ENCODE data around the gene SLC7A10. TPM values are rescaled to one million over a fixed set of nuclear protein-coding genes. Genes with fewer than 3 reads are reported as not detected.

Gene SLC7A10
- polyA plus RNA-seq, 1 of the 3 experiments (the other 2 are of a cell fraction): 0.02 TPM

GRCh38 chr19:33212436-33213172, 13.0 kb downstream of the SLC7A10 start:
- H3K9ac ChIP-seq: no peak overlapping the region
- H3K79me2 ChIP-seq (ENCODE audit: insufficient read depth): no peaks in the 10 kb centered on the region
- WGBS (ENCODE audit: low lambda C conversion rate): 78% methylated on average over 17 of the region's 30 CpGs
- no peak overlapping the region for H3K4me2 ChIP-seq
- H3F3A ChIP-seq (replicated peaks; ENCODE audit: insufficient read depth): no peaks in the 10 kb centered on the region
- ChIA-PET POLR2A (interaction anchor here (0.6 to 1.5 kb wide), 2 partner anchors 11 to 72 kb away, joined by 3 read pairs; no protein-coding TSS in a partner anchor), CTCF (interaction anchor here (1.1 to 2.1 kb wide), 4 partner anchors 17 to 194 kb away, joined by 3 to 7 read pairs (median 4); no protein-coding TSS in a partner anchor)
- TF ChIP-seq YY1 (IDR thresholded peaks at IDR 0.05; ENCODE audit: low read depth): no peak
- TF ChIP-seq TCF12 (IDR thresholded peaks at IDR 0.05): no peak
- no peak for TF ChIP-seq FOXM1 (IDR thresholded peaks at IDR 0.05; ENCODE audit: low read depth)
- no peak overlapping the region for H3K27ac ChIP-seq (ENCODE audit: low read depth in 2 of 2, low read length in 1 of 2)
- H4K20me1 ChIP-seq (ENCODE audit: insufficient read depth): no peaks in the 10 kb centered on the region
- peak; percentile 29 for DNase-seq
- no peaks in the 10 kb centered on the region; a peak in 1 of 4 replicates for H3K4me1 ChIP-seq (ENCODE audit: control insufficient read depth in 1 of 2, insufficient read depth in 2 of 2, low read depth in 1 of 2, low read length in 1 of 2)
- no peaks in the 10 kb centered on the region for H3K36me3 ChIP-seq (replicated peaks in 1 of 2; ENCODE audit: control insufficient read depth in 1 of 2, insufficient read depth in 2 of 2, low read length in 1 of 2)
- H2AFZ ChIP-seq (ENCODE audit: low read depth): no peak overlapping the region
- H3K27me3 ChIP-seq (ENCODE audit: insufficient read depth): no peaks in the 10 kb centered on the region
- no peaks in the 10 kb centered on the region for H3K9me2 ChIP-seq
- no peak overlapping the region for H3K4me3 ChIP-seq (ENCODE audit: low read depth in 2 of 2, low read length in 1 of 2)
- H3K9me3 ChIP-seq: no peaks in the 10 kb centered on the region

DNA sequence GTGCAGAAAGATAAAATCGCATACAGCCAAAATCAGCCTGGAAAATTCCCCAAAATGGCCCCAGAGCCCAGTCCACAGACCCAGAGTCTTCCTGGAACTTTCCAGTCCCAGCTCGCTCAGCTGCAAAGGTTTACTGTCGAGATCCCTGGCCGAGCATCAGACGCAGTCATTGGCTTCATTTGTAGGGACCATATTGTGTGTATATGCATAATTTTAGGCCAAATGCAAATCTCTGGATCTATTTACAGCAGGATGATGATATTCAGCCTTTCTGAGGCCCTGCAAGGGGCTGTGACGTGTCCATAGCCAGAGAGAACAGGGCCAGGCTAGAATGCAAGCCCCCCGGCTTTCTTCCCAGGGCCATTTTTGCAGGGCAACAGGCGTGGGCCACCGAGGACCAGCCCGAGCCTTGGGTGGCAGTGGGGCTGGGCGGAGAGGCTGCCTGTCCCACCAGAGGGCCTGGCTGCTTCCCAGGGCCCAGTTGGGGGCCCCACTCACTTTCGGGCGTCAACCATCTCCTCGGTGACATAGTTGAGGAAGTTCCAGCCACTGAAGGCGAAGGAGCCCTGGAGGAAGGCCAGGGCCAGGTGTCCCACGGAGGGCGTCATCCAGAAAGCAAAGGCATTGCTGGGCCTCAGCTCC, 13.7 kb downstream of the SLC7A10 start:
- TF ChIP-seq GABPA (IDR thresholded peaks at IDR 0.05; ENCODE audit: low read depth): no peak
- TF ChIP-seq CHD2 (IDR thresholded peaks at IDR 0.05; ENCODE audit: low read length, partially characterized antibody): no peak
- no peak for TF ChIP-seq EP300 (IDR thresholded peaks at IDR 0.05; ENCODE audit: borderline replicate concordance in 1 of 2, low read depth in 1 of 2, low read length in 1 of 2)
- no peak for TF ChIP-seq RXRA (IDR thresholded peaks at IDR 0.05; ENCODE audit: borderline replicate concordance, low read depth)
- no peak for TF ChIP-seq RAD21 (IDR thresholded peaks at IDR 0.05; ENCODE audit: low read length)
- TF ChIP-seq YY1 (IDR thresholded peaks at IDR 0.05; ENCODE audit: low read depth): no peak
- TF ChIP-seq REST (IDR thresholded peaks at IDR 0.05; ENCODE audit: low read depth, low read length): no peak
- TF ChIP-seq TCF12 (IDR thresholded peaks at IDR 0.05): no peak
- TF ChIP-seq MEF2A (IDR thresholded peaks at IDR 0.05; ENCODE audit: borderline replicate concordance, low read depth): no peak
- TF ChIP-seq TEAD4 (IDR thresholded peaks at IDR 0.05; ENCODE audit: borderline replicate concordance, insufficient read depth): no peak
- TF ChIP-seq, protein P1, sequence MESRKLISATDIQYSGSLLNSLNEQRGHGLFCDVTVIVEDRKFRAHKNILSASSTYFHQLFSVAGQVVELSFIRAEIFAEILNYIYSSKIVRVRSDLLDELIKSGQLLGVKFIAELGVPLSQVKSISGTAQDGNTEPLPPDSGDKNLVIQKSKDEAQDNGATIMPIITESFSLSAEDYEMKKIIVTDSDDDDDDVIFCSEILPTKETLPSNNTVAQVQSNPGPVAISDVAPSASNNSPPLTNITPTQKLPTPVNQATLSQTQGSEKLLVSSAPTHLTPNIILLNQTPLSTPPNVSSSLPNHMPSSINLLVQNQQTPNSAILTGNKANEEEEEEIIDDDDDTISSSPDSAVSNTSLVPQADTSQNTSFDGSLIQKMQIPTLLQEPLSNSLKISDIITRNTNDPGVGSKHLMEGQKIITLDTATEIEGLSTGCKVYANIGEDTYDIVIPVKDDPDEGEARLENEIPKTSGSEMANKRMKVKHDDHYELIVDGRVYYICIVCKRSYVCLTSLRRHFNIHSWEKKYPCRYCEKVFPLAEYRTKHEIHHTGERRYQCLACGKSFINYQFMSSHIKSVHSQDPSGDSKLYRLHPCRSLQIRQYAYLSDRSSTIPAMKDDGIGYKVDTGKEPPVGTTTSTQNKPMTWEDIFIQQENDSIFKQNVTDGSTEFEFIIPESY (IDR thresholded peaks at IDR 0.05; ENCODE audit: borderline replicate concordance, low read depth): no peak
- TF ChIP-seq NRF1 (IDR thresholded peaks at IDR 0.05; ENCODE audit: low read depth, low read length): no peak
- TF ChIP-seq IRF3 (IDR thresholded peaks at IDR 0.05; ENCODE audit: low read depth, low read length): no peak
- no peak for TF ChIP-seq RCOR1 (IDR thresholded peaks at IDR 0.05; ENCODE audit: low read length)
- no peak for TF ChIP-seq TAF1 (IDR thresholded peaks at IDR 0.05; ENCODE audit: borderline replicate concordance, low read depth, low read length)
- TF ChIP-seq FOXJ3 (CRISPR knock-in tag; IDR thresholded peaks at IDR 0.05): no peak
- no peak for TF ChIP-seq SIN3A (IDR thresholded peaks at IDR 0.05; ENCODE audit: borderline replicate concordance, low read depth, low read length)
- Histone ChIP-seq H4K20me1 (ENCODE audit: insufficient read depth) (no peaks in the 10 kb centered on the region), H3K9me2 (no peaks in the 10 kb centered on the region), H3K4me2 (no peak overlapping the region), H3K27ac (ENCODE audit: low read depth in 2 of 2, low read length in 1 of 2) (no peak overlapping the region), H3K4me1 (ENCODE audit: control insufficient read depth in 1 of 2, insufficient read depth in 2 of 2, low read depth in 1 of 2, low read length in 1 of 2) (no peaks in the 10 kb centered on the region; a peak in 1 of 4 replicates), H3K4me3 (ENCODE audit: low read depth in 2 of 2, low read length in 1 of 2) (no peak overlapping the region), H2AFZ (ENCODE audit: low read depth) (no peak overlapping the region), H3K9me3 (no peaks in the 10 kb centered on the region), H3K27me3 (ENCODE audit: insufficient read depth) (no peaks in the 10 kb centered on the region), H3K9ac (no peak overlapping the region), H3K36me3 (replicated peaks in 1 of 2; ENCODE audit: control insufficient read depth in 1 of 2, insufficient read depth in 2 of 2, low read length in 1 of 2) (no peaks in the 10 kb centered on the region), H3K79me2 (ENCODE audit: insufficient read depth) (no peaks in the 10 kb centered on the region), H3F3A (replicated peaks; ENCODE audit: insufficient read depth) (no peaks in the 10 kb centered on the region)
- POLR2A ChIA-PET: interaction anchor here (0.6 to 1.5 kb wide), 2 partner anchors 12 to 71 kb away, joined by 3 read pairs; no protein-coding TSS in a partner anchor
- 62% methylated on average over 10 of the region's 17 CpGs for WGBS (ENCODE audit: low lambda C conversion rate)
- CTCF ChIA-PET: interaction anchor here (0.6 to 2.1 kb wide), 6 partner anchors 9 to 195 kb away, joined by 3 to 7 read pairs (median 4); no protein-coding TSS in a partner anchor
- DNase-seq: peak; percentile 23

Data from SK-N-SH (cell line).